GM21825 (cell line): Measurements from ENCODE around the gene TMEM163.
"Not testable (repeated sequence)": the region's sequence is repeated elsewhere in the genome, so short reads cannot be mapped to it uniquely, and the experiment has no call there.

Experiments
- ATAC-seq: cut with Tn5 transposase; IDR thresholded peaks from one replicate; pipeline ENCODE4 v1.9.1; 2021; ENCODE audit warnings: mild to moderate bottlenecking, moderate library complexity; ENCODE audit not compliant: unreplicated experiment

The TMEM163 gene

DNA sequence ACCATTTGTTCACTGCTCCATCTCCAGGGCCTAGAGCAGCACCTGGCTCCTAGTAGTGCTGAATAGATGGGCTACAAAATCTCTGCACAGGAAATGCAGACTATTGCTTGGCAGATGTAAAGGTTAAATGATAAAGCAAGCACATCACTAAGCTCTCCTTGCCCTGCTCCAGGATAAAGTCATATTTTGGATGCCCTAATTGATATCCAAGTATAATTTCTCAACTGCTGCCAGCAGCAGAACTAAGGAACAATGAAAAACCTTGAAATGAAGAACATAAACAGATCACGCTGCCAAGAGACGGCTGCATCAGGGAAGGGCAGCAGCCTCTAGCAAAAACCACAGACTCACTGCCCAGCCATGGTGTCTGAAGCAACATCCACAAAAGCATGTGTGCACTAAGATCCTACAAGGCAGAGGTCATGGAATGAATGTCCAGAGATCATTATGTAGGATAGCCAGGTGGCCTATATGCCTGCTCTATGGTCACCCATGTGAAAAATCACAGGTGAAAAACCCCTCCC lies 134.7 kb downstream of the TMEM163 start:
- no peak for ATAC-seq

DNA sequence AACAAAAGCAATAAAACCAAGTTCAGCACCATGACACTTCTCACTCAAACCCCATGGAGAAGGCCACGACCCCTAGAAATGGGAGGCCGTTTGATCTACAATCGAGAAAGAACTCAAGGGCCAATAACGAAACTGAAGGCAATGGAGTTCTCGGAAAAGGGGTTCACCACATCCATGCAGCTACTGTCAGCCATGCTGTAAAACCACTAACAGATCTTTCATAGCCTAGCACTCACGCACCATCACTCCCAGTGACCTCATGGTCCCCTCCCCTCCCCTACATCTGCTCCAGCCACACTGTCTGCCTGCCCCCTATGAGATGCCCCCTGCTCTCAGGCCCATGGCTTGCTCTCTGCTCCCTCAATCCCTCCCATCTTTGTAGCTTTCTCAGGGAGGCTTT lies 135.3 kb downstream of the TMEM163 start:
- ATAC-seq: no peak

DNA sequence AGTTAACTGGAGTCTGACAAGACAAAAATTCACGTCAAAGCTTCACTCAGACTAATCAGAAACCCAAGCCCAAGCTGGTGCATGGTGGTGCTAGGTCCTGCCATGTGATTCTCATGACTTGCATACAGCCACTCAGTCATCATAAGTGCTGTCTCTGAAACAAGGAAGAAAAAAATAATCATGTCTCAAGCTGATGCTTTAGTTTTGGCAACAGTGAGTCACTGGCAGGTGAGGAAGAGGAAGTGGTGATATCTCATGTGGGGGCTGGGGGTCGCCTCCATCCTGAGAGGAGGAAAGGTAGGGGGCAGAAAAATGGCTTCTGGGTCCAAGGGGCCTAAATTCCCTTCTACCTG lies 136.3 kb downstream of the TMEM163 start:
- ATAC-seq: no peak

DNA sequence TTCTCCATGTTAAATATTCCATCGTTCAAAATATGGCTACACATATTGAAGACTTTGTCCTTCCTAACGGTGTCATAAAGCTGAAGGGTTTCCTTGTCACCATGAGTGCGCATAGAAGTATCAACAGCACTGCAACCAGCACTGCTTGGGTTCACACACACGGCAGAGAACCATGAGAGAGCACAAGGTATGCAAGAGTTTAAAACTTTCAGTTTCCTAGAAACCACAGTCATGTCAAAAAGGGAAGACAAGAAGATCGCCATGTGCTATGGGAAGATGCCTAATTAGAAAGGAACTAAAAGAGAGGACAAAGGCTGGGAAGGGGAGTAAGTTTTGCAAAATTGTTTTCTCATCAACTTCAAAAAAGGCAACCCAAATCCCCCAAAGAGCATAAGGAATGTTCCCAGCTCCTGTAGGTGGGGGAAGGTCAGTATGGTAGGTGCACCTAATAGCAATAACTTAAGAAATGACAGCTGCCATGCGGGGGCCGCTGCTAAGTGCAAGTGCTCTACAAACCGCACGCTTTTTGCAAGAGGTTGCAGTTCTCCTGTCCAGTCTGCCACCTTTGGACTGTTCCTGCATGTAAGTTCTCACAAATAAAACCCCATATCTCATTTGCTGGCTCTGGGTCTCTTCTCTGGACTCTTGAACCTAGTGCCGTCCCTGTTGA lies 136.8 kb downstream of the TMEM163 start:
- ATAC-seq: peak; percentile 57

DNA sequence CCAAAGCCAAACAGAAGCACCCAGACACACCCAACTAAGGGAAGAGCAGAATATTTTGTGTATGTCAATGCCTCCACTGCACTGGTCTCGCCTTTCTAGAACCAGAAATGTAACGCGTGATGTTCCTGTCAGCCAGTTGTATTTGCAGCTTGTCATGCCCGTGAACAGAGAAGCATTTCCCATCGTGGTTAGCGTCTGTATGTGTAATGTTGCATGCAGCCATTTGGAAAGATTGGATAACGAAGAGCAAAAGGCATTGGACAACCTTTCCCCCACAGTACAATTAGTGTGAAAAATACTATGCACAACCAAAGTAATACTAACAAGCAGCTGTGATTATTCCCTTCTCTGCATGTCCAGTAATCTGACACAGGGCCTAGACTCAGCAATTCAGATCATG lies 140.5 kb downstream of the TMEM163 start:
- ATAC-seq: no peak

GRCh38 chr2:134576478-134576877 lies 142.3 kb downstream of the TMEM163 start:
- no peak for ATAC-seq

DNA sequence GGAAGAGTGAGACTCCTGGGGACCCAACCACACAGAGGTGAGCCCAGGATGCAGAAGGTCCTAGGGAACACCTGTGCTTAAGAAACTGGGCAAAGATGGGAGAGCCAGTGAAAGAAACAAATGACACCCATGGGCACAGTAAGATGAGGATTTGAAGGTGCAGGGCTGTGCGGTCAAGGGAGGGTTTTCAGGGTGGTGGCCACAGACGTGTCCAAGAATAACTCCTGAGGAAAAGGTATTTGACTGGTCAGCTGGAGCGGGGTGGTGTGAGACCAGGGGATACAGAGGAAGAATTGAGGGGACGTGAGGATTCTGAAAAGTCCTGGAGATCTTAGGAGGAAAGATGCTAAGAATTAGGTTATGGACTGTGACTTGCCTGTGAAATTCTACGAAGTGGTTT lies 142.9 kb downstream of the TMEM163 start:
- ATAC-seq: no peak

- ATAC-seq: no peak
Observed at GRCh38 chr2:134574611-134575330, 144.0 kb downstream of the TMEM163 start.

- no peak for ATAC-seq
Observed at GRCh38 chr2:134573724-134574123, 145.1 kb downstream of the TMEM163 start.

DNA sequence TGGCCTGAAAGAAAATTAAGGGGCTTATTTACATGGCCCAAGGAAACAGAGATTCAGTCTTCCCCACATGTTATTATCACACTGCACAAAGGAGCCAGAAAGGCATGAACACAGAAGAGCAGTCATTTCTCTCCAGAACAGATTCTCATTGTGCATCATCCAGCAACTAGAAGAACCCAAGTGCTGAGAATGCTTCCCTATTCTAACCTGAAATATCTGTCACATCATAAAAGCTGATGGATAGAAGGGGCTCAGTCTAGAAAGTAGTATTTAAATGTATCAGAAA lies 145.8 kb downstream of the TMEM163 start:
- ATAC-seq: no peak

- ATAC-seq: no peak
Observed at GRCh38 chr2:134572314-134573084, 146.3 kb downstream of the TMEM163 start.

DNA sequence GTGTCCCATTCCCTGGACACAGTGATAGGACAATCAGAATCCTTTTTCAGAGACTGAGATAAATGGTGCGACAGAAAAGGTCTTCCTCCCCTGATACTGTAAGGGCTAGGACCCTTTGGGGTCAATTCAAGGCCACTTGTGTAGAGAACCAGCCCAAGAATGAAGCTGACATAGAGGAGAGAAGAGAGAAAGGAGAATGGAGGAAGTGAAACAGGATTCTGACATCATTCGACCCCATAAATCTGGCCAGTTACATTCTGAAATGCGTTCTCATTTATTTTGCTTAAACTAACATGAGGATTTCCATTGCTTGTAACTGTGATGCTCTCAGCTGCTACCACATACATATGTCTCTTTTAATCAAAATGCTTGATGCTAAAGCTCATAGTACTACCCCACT lies 148.1 kb downstream of the TMEM163 start:
- no peak for ATAC-seq

- ATAC-seq: no peak
Observed at GRCh38 chr2:134568413-134568812, 150.4 kb downstream of the TMEM163 start.

- ATAC-seq: no peak
Observed at GRCh38 chr2:134567666-134568065, 151.1 kb downstream of the TMEM163 start.

DNA sequence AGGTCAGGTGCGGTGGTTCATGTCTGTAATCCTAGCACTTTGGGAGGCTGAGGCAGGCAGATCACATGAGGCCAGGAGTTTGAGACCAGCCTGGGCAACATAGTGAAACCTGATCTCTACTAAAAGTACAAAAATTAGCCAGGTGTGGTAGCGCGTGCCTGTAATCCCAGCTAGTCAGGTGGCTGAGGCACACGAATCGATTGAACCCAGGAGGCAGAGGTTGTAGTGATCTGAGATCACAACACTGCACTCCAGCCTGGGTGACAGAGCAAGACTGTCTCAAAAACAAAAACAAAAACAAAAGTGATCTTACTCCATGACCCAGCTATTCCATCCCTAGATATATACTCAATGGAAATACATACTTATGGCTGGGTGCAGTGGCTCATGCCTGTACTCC lies 153.8 kb downstream of the TMEM163 start:
- ATAC-seq: not testable (repeated sequence)

DNA sequence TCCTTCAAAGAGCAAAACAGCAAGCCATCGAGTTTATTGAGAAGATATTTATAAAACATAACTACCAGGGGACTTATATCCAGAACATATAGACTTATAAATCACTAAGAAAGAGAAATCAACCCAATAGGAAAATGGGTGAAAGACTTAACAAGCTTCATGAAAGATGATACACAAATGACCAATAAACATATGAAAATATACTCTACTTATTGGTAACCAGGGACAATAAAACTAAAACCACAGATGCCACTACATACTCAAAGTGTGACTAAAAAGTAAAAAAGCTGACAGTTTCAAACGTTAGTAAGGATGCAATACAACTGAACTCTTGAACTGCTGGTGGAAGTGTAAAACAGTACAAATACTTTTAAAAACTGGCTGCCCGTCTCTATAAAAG lies 154.3 kb downstream of the TMEM163 start:
- no peak for ATAC-seq

- no peak for ATAC-seq
Observed at GRCh38 chr2:134558208-134558830, 160.5 kb downstream of the TMEM163 start.

- no peak for ATAC-seq
Observed at GRCh38 chr2:134555411-134555810, 163.4 kb downstream of the TMEM163 start.

GRCh38 chr2:134553657-134554056 lies 165.1 kb downstream of the TMEM163 start:
- no peak for ATAC-seq

- no peak for ATAC-seq
Observed at GRCh38 chr2:134550566-134551164, 168.1 kb downstream of the TMEM163 start.

GRCh38 chr2:134549104-134549503 lies 169.7 kb downstream of the TMEM163 start:
- no peak for ATAC-seq
